ENCODE measurements around the gene RIMBP2. TPM values are rescaled to one million over a fixed set of nuclear protein-coding genes. Genes with fewer than 3 reads are reported as not detected.

The RIMBP2 gene
- total and polyA plus RNA-seq, 9 of the 15 experiments (the other 6 are each of a cell fraction or from before 2014, with no cell fraction given): not detected

- Histone ChIP-seq H3K27me3 (ENCODE audit: control insufficient read depth in 2 of 2, insufficient read depth in 2 of 2, low read length in 2 of 2) (peaks cover 7 to 48% of the 10 kb centered on the region in 2 experiments; a peak in 4 of 5 replicates), H4K20me1 (replicated peaks; ENCODE audit: control insufficient read depth, insufficient read depth, low read length) (no peaks in the 10 kb centered on the region), H3K9me1 (ENCODE audit: control insufficient read depth, insufficient read depth, low read length) (no peaks in the 10 kb centered on the region), H3K79me2 (ENCODE audit: control insufficient read depth, insufficient read depth, low read length) (no peaks in the 10 kb centered on the region), H3K27ac (ENCODE audit: extremely low read depth, low read depth, low read length) (no peak overlapping the region), H3K4me3 (no peak overlapping the region), H3K36me3 (ENCODE audit: control insufficient read depth, insufficient read depth, low read length) (no peaks in the 10 kb centered on the region), H3K4me2 (ENCODE audit: insufficient read depth, low read length) (no peak overlapping the region), H3K4me1 (replicated peaks in 1 of 2; ENCODE audit: control insufficient read depth in 2 of 2, insufficient read depth in 2 of 2, low read length in 2 of 2) (no peaks in the 10 kb centered on the region), H2AFZ (ENCODE audit: low read depth, low read length) (no peak overlapping the region), H3K9me3 (replicated peaks; ENCODE audit: control insufficient read depth, insufficient read depth, low read depth, low read length) (no peaks in the 10 kb centered on the region), H3K9ac (ENCODE audit: insufficient read depth in 1 of 2, low read depth in 2 of 2, low read length in 2 of 2) (no peak overlapping the region; a peak in 1 of 4 replicates)
- POLR2A ChIA-PET: no interaction called here
- no TSS peak for BruUV-seq (replicated peaks)
- intact Hi-C loops (cut with micrococcal nuclease) (no loop called here), in situ Hi-C loops (cut with MboI) (no loop called here)
- TF ChIP-seq GABPB2 (CRISPR knock-in tag; conservative IDR thresholded peaks at IDR 0.05): no peak
- TF ChIP-seq ZNF212 (CRISPR knock-in tag; IDR thresholded peaks at IDR 0.05): no peak
- TF ChIP-seq EWSR1 (IDR thresholded peaks at IDR 0.05; ENCODE audit: borderline replicate concordance, low read depth, partially characterized antibody): no peak
- no peak for TF ChIP-seq NFYB (IDR thresholded peaks at IDR 0.05; ENCODE audit: extremely low read depth, insufficient read length)
- TF ChIP-seq ZNF830 (CRISPR knock-in tag; IDR thresholded peaks at IDR 0.05): no peak
- no peak for TF ChIP-seq ZNF143 (CRISPR knock-in tag; IDR thresholded peaks at IDR 0.05)
- no peak for TF ChIP-seq ARNT (IDR thresholded peaks at IDR 0.05)
- no peak for TF ChIP-seq GATAD2A (IDR thresholded peaks at IDR 0.05)
- 5% methylated on average over 11 of the region's 11 CpGs for WGBS (ENCODE audit: insufficient coverage, low coverage, missing lambda C conversion rate)
- ATAC-seq: no peak
- no peak for FAIRE-seq
- DNase-seq (ENCODE audit: extremely low read depth in 1 of 4, low spot score in 3 of 4): no peak
- CTCF ChIA-PET (ENCODE audit: low intra/inter-chr PET ratio): no interaction called here
Measured at GRCh38 chr12:130484221-130484620, 231.9 kb downstream of the RIMBP2 start.

All from K562 (cell line).